ENCODE data around the gene IARS2.
"Not testable (repeated sequence)": the region's sequence is repeated elsewhere in the genome, so short reads cannot be mapped to it uniquely, and the experiment has no call there.

Gene IARS2

GRCh38 chr1:220166853-220167252, 72.9 kb downstream of the IARS2 start:
- DNase-seq (ENCODE audit: low spot score): no peak

DNA sequence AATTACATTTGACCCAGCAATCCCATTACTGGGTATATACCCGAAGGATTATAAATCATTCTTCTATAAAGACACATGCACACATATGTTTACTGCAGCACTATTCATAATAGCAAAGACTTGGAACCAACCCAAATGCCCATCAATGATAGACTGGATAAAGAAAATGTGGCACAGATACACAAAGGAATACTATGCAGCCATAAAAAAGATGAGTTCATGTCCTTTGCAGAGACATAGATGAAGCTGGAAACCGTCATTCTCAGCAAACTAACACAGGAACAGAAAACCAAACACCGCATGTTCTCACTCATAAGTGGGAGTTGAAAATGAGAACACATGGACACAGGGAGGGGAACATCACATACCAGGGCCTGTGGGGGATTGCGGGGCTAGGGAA, 76.0 kb downstream of the IARS2 start:
- not testable (repeated sequence) for DNase-seq (ENCODE audit: low spot score)

- no peak for DNase-seq (ENCODE audit: low spot score)
Measured at GRCh38 chr1:220170836-220171526, 77.0 kb downstream of the IARS2 start.

GRCh38 chr1:220176540-220176939, 82.6 kb downstream of the IARS2 start:
- no peak for DNase-seq (ENCODE audit: low spot score)

- no peak for DNase-seq (ENCODE audit: low spot score)
Measured at GRCh38 chr1:220182111-220182510, 88.2 kb downstream of the IARS2 start.

DNA sequence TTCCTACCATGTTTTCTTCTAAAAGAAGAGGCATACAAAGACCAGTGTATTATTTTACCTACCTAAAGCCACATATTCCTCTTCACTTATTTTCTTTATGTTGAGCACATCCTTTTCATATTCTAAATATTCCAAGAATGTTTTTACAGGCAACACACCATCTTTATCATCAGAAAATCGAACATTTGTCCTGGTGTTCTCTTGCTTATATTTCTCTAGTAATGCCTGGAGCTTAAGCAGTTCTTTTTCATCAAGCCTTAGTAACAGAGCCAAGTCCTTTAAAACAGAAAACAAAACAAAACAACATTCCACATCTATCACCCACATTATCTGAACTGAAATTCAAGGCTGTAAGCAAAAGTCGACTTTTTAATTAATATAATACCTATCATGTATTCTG, 88.7 kb downstream of the IARS2 start:
- DNase-seq (ENCODE audit: low spot score): no peak

DNA sequence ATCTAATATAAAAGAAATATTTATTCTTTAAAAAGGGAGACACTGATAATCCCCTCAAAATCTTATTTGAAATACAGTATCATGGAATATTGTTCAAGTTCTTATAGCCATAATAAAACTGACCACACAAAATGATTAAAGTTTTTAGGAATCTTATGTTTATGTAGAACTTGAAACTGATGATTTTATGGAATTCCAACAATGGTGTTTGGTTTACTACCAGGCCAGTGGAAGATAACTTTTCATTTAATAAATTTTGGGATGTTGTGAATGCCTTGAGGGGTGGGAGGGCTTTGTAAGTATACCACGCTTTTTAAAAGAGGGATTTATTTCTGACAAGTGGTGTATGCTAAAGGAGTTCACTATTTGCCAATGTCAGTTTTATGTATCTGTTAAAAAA, 90.6 kb downstream of the IARS2 start:
- DNase-seq (ENCODE audit: low spot score): no peak

- DNase-seq (ENCODE audit: low spot score): no peak
Measured at GRCh38 chr1:220186752-220187151, 92.8 kb downstream of the IARS2 start.

DNA sequence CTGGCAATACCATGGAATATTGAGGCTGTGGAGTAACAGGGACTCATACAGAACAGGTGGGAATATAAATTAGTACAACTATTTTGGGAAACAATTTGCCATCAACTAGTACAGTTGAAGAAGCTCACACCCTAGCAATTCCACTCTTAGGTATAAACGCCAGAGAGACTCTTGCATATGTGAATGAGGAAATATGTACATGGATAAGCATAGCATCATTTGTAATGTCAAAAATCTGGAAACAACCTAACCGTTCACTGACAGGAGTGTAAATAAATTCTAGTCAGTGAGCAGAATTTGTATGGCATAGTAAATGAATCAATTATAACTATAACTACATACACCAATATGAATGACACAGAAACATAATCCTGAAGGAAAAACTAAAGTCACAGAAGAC, 94.6 kb downstream of the IARS2 start:
- DNase-seq (ENCODE audit: low spot score): no peak

- DNase-seq (ENCODE audit: low spot score): peak; percentile 62
Measured at GRCh38 chr1:220189750-220190347, 95.9 kb downstream of the IARS2 start.

- no peak for DNase-seq (ENCODE audit: low spot score)
Measured at GRCh38 chr1:220195701-220196100, 101.8 kb downstream of the IARS2 start.

All from AG08395 (cell line).